SK-N-SH treated with all-trans-retinoic acid at 6 μM for 48 hours (cell line): Measurements from ENCODE around the gene CHP2.

Source experiments
- ATAC-seq: fragments of 200-7000 bp; cut with Tn5 transposase; 3 replicates; pipeline ENCODE4 v1.9.1; 2020; ENCODE audit warnings: mild to moderate bottlenecking, moderate library complexity
- ARNTL ChIP-seq: fragments of 450-650 bp; formaldehyde crosslinking; IDR thresholded peaks from 2 replicates; pipeline ENCODE4 v1.5.0; 2020; ENCODE audit warnings: low read depth, mild to moderate bottlenecking, moderate library complexity, borderline replicate concordance
- BACH2 ChIP-seq: fragments of 250-450 bp; sonication (Bioruptor Pico); IDR thresholded peaks from 2 replicates; pipeline ENCODE4 v1.9.0; 2021; ENCODE audit warnings: mild to moderate bottlenecking, borderline replicate concordance
- CREB5 ChIP-seq: fragments of 250-450 bp; sonication (Bioruptor Pico); IDR thresholded peaks from 2 replicates; pipeline ENCODE4 v1.5.1; 2020; ENCODE audit warnings: low read depth, mild to moderate bottlenecking, moderate library complexity
- ESRRG ChIP-seq: fragments of 250-450 bp; sonication (Bioruptor Pico); IDR thresholded peaks from 2 replicates; pipeline ENCODE4 v1.6.1; 2021; ENCODE audit warnings: mild to moderate bottlenecking
- GLIS3 ChIP-seq: fragments of 250-450 bp; sonication (Bioruptor Pico); IDR thresholded peaks from 2 replicates; pipeline ENCODE4 v1.5.0; 2020; ENCODE audit warnings: mild to moderate bottlenecking, moderate library complexity
- ISL1 ChIP-seq: fragments of 250-450 bp; sonication (Bioruptor Pico); IDR thresholded peaks from 2 replicates; pipeline ENCODE4 v2.1.2; 2022; ENCODE audit warnings: mild to moderate bottlenecking, moderate library complexity
- OSR1 ChIP-seq: fragments of 250-450 bp; sonication (Bioruptor Pico); IDR thresholded peaks from 2 replicates; pipeline ENCODE4 v1.8.0; 2022; ENCODE audit warnings: moderate library complexity, mild to moderate bottlenecking, inconsistent platforms
- PATZ1 ChIP-seq: fragments of 250-450 bp; sonication (Bioruptor Pico); IDR thresholded peaks from 2 replicates; pipeline ENCODE4 v1.8.0; 2020; ENCODE audit warnings: mild to moderate bottlenecking, moderate library complexity, borderline replicate concordance
- POU6F1 ChIP-seq: fragments of 250-450 bp; sonication (Bioruptor Pico); IDR thresholded peaks from 2 replicates; pipeline ENCODE4 v1.8.0; 2021; ENCODE audit warnings: low read depth, mild to moderate bottlenecking, moderate library complexity, borderline replicate concordance
- PPARA ChIP-seq: fragments of 250-450 bp; sonication (Bioruptor Pico); IDR thresholded peaks from 2 replicates; pipeline ENCODE4 v1.5.0; 2020; ENCODE audit warnings: mild to moderate bottlenecking, borderline replicate concordance
- RARB ChIP-seq: fragments of 250-450 bp; sonication (Bioruptor Pico); IDR thresholded peaks from 2 replicates; pipeline ENCODE4 v1.8.0; 2021; ENCODE audit warnings: mild to moderate bottlenecking, moderate library complexity
- SNAI2 ChIP-seq: fragments of 250-450 bp; sonication (Bioruptor Pico); IDR thresholded peaks from 2 replicates; pipeline ENCODE4 v1.5.0; 2020; ENCODE audit warnings: mild to moderate bottlenecking, moderate library complexity
- TCF4 ChIP-seq: fragments of 250-450 bp; sonication (Bioruptor Pico); IDR thresholded peaks from 2 replicates; pipeline ENCODE4 v1.8.0; 2021; ENCODE audit warnings: mild to moderate bottlenecking, moderate library complexity, borderline replicate concordance
- TOX ChIP-seq: fragments of 250-450 bp; sonication (Bioruptor Pico); IDR thresholded peaks from 2 replicates; pipeline ENCODE4 v1.8.0; 2021; ENCODE audit warnings: mild to moderate bottlenecking, moderate library complexity, borderline replicate concordance
- ZC3H10 ChIP-seq: fragments of 250-450 bp; sonication (Bioruptor Pico); IDR thresholded peaks from 2 replicates; pipeline ENCODE4 v1.5.1; 2021; ENCODE audit warnings: mild to moderate bottlenecking, moderate library complexity
- ZFP30 ChIP-seq: fragments of 450-650 bp; formaldehyde crosslinking; IDR thresholded peaks from 2 replicates; pipeline ENCODE4 v1.5.0; 2022; ENCODE audit warnings: mild to moderate bottlenecking, moderate library complexity
- ZNF565 ChIP-seq: fragments of 450-650 bp; formaldehyde crosslinking; conservative IDR thresholded peaks from 2 replicates; pipeline ENCODE4 v1.5.0; 2020; ENCODE audit warnings: low read depth, mild to moderate bottlenecking, moderate library complexity
- ZNF8 ChIP-seq: fragments of 450-650 bp; formaldehyde crosslinking; IDR thresholded peaks from 2 replicates; pipeline ENCODE4 v1.5.0; 2020; ENCODE audit warnings: mild to moderate bottlenecking, moderate library complexity
- TF ChIP-seq, protein P1 (sequence below): fragments of 250-450 bp; sonication (Bioruptor Pico); IDR thresholded peaks from 2 replicates; pipeline ENCODE4 v1.5.0; 2020; ENCODE audit warnings: mild to moderate bottlenecking, moderate library complexity
- TF ChIP-seq, protein P2 (sequence below): fragments of 250-450 bp; sonication (Bioruptor Pico); IDR thresholded peaks from 2 replicates; pipeline ENCODE4 v1.5.1; 2021; ENCODE audit warnings: mild to moderate bottlenecking, moderate library complexity

CHP2 gene

DNA sequence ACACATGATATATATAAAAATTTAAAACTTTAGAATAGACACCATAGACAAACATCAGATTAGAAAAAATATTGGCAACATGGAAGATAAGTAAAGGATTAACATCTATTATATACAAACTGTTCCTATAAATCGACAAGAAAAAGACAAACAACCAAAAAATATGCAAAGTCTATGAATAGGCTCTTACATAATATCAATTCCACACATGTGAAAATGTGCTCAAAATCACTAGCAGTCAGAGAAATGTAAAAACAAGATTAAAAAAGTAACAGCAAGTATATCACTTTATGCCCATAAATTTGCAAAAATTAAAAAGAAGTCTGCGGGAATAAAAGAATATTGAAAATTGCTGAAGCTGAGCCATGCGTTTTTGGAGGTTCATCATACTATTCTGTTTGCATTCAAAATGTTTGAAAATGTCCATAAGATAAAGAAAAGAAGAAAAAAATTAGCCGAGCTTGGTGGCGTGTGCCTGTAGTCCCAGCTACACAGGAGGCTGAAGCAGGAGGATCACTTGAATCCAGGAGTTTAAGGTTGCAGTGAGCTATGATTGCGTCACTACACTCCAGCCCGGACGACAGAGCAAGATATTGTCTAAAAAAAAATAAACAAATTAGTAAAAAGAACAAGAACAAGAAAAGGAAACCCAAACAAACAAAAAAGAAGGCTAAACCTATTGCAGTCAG, 30.6 kb upstream of the CHP2 start:
- TF ChIP-seq PPARA (no peak), ESRRG (CRISPR knock-in tag) (no peak), ZNF8 (CRISPR knock-in tag) (no peak), GLIS3 (CRISPR knock-in tag) (no peak), BACH2 (CRISPR knock-in tag) (no peak), CREB5 (no peak), SNAI2 (CRISPR knock-in tag) (no peak), TOX (CRISPR knock-in tag) (no peak), POU6F1 (CRISPR knock-in tag) (no peak), ARNTL (no peak), OSR1 (CRISPR knock-in tag) (no peak), ISL1 (CRISPR knock-in tag) (no peak), ZFP30 (CRISPR knock-in tag) (no peak), ZNF565 (CRISPR knock-in tag) (no peak), TCF4 (CRISPR knock-in tag) (no peak), PATZ1 (no peak), RARB (CRISPR knock-in tag) (no peak)
- TF ChIP-seq, protein P1, sequence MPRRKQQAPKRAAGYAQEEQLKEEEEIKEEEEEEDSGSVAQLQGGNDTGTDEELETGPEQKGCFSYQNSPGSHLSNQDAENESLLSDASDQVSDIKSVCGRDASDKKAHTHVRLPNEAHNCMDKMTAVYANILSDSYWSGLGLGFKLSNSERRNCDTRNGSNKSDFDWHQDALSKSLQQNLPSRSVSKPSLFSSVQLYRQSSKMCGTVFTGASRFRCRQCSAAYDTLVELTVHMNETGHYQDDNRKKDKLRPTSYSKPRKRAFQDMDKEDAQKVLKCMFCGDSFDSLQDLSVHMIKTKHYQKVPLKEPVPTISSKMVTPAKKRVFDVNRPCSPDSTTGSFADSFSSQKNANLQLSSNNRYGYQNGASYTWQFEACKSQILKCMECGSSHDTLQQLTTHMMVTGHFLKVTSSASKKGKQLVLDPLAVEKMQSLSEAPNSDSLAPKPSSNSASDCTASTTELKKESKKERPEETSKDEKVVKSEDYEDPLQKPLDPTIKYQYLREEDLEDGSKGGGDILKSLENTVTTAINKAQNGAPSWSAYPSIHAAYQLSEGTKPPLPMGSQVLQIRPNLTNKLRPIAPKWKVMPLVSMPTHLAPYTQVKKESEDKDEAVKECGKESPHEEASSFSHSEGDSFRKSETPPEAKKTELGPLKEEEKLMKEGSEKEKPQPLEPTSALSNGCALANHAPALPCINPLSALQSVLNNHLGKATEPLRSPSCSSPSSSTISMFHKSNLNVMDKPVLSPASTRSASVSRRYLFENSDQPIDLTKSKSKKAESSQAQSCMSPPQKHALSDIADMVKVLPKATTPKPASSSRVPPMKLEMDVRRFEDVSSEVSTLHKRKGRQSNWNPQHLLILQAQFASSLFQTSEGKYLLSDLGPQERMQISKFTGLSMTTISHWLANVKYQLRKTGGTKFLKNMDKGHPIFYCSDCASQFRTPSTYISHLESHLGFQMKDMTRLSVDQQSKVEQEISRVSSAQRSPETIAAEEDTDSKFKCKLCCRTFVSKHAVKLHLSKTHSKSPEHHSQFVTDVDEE, result no peak
- TF ChIP-seq, protein P2, sequence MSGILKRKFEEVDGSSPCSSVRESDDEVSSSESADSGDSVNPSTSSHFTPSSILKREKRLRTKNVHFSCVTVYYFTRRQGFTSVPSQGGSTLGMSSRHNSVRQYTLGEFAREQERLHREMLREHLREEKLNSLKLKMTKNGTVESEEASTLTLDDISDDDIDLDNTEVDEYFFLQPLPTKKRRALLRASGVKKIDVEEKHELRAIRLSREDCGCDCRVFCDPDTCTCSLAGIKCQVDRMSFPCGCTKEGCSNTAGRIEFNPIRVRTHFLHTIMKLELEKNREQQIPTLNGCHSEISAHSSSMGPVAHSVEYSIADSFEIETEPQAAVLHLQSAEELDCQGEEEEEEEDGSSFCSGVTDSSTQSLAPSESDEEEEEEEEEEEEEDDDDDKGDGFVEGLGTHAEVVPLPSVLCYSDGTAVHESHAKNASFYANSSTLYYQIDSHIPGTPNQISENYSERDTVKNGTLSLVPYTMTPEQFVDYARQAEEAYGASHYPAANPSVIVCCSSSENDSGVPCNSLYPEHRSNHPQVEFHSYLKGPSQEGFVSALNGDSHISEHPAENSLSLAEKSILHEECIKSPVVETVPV, result no peak
- no peak for ATAC-seq

GRCh38 chr16:23724785-23725131, 30.1 kb upstream of the CHP2 start:
- TF ChIP-seq ZC3H10 (CRISPR knock-in tag), result no peak
- no peak for TF ChIP-seq PATZ1
- no peak for TF ChIP-seq ARNTL
- no peak for TF ChIP-seq SNAI2 (CRISPR knock-in tag)
- TF ChIP-seq ZNF8 (CRISPR knock-in tag), result no peak
- ATAC-seq, result no peak

DNA sequence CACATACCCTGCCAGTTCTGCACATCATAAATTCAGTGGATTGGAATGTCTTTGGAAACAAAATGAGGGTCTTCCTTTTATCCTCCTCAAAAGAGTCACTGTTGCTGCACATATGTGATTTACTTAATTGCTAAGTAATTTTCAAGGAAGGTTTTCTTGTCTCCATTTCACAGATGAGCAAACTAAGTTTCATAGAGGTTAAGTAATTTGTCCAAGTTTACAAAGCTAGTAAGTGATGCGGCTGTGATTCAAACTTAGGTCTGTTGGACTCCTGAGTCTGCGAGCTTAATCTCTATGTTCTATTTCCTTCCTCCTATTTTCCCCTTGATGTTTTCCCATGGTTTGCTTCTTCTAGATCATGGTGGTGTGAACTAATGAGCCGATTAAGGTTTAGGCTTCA, 28.1 kb upstream of the CHP2 start:
- ATAC-seq, result no peak
- no peak for TF ChIP-seq PPARA
- no peak for TF ChIP-seq PATZ1
- TF ChIP-seq, protein P1, result no peak
- TF ChIP-seq CREB5, result no peak
- TF ChIP-seq GLIS3 (CRISPR knock-in tag), result no peak
- TF ChIP-seq ISL1 (CRISPR knock-in tag), result no peak
- TF ChIP-seq ZC3H10 (CRISPR knock-in tag), result no peak
